Liver (tissue), 3 donors: ENCODE measurements around the gene PCYOX1L.

Experiments
- CTCF ChIP-seq: fragments of 150-350 bp; IDR thresholded peaks from 2 replicates; pipeline ENCODE4 v1.5.1; 2017; ENCODE audit warnings: improper control_type of control experiment, low read depth, low read length; ENCODE audit not compliant: missing input control
- HNF4G ChIP-seq: IDR thresholded peaks from 2 replicates; pipeline ENCODE4 v1.6.1; 2016; ENCODE audit warnings: antibody characterized with exemption
- JUND ChIP-seq, 2 donors: IDR thresholded peaks; 2 replicates each; pipeline ENCODE4 v1.6.1; 2016; ENCODE audit warnings: antibody characterized with exemption in 2 of 2
- RAD21 ChIP-seq, 2 donors: IDR thresholded peaks; 2 replicates each; pipeline ENCODE4 v1.6.1; 2016; ENCODE audit warnings: antibody characterized with exemption in 2 of 2, mild to moderate bottlenecking in 2 of 2
- RXRA ChIP-seq, 2 donors: IDR thresholded peaks; 2 replicates each; pipeline ENCODE4 v1.6.1; 2017 to 2018; ENCODE audit warnings: antibody characterized with exemption in 2 of 2, mild to moderate bottlenecking in 1 of 2
- SP1 ChIP-seq: IDR thresholded peaks from 2 replicates; pipeline ENCODE4 v1.6.1; 2018; ENCODE audit warnings: antibody characterized with exemption, mild to moderate bottlenecking
- TAF1 ChIP-seq: conservative IDR thresholded peaks from 2 replicates; pipeline ENCODE4 v1.6.1; 2016; ENCODE audit warnings: antibody characterized with exemption, mild to moderate bottlenecking
- YY1 ChIP-seq: IDR thresholded peaks from 2 replicates; pipeline ENCODE4 v1.6.1; 2016; ENCODE audit warnings: antibody characterized with exemption, mild to moderate bottlenecking
- TF ChIP-seq, protein P1 (sequence below): IDR thresholded peaks from 2 replicates; pipeline ENCODE4 v1.6.1; 2016; ENCODE audit warnings: antibody characterized with exemption, mild to moderate bottlenecking
- TF ChIP-seq, protein P2 (sequence below): IDR thresholded peaks from 2 replicates; pipeline ENCODE4 v1.6.1; 2016; ENCODE audit warnings: antibody characterized with exemption
- TF ChIP-seq, protein P3 (sequence below): IDR thresholded peaks from 2 replicates; pipeline ENCODE4 v1.6.1; 2016; ENCODE audit warnings: antibody characterized with exemption
- TF ChIP-seq, protein P4 (sequence below): IDR thresholded peaks from 2 replicates; pipeline ENCODE4 v1.6.1; 2016; ENCODE audit warnings: antibody characterized with exemption
- donor health status: healthy.
- donor health status: healthy.

DNA sequence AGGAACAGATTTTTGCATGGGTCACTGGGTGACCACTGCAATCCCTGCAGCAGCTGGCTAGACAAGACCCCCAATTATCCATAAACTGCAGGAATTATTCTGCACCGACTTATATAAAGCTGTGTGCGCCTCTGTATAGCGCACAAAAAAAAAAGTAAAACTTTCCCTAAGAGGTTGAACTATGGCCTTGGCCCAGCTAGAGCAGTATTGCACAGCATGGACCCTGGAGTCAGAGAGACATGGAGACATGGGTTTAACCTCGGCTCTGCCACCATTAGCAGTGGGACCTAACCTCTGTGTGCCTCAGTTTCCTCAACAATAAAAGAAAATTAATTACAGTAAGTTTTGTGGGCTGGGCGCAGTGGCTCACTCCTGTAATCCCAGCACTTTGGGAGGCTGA lies 29.7 kb upstream of the PCYOX1L start:
- TF ChIP-seq CTCF (no peak), JUND (IDR thresholded peaks at IDR 0.05) (no peak), YY1 (no peak), RAD21 (IDR thresholded peaks at IDR 0.05) (no peak), RXRA (IDR thresholded peaks at IDR 0.05) (no peak), HNF4G (no peak), SP1 (no peak), TAF1 (no peak)
- TF ChIP-seq, protein P1, sequence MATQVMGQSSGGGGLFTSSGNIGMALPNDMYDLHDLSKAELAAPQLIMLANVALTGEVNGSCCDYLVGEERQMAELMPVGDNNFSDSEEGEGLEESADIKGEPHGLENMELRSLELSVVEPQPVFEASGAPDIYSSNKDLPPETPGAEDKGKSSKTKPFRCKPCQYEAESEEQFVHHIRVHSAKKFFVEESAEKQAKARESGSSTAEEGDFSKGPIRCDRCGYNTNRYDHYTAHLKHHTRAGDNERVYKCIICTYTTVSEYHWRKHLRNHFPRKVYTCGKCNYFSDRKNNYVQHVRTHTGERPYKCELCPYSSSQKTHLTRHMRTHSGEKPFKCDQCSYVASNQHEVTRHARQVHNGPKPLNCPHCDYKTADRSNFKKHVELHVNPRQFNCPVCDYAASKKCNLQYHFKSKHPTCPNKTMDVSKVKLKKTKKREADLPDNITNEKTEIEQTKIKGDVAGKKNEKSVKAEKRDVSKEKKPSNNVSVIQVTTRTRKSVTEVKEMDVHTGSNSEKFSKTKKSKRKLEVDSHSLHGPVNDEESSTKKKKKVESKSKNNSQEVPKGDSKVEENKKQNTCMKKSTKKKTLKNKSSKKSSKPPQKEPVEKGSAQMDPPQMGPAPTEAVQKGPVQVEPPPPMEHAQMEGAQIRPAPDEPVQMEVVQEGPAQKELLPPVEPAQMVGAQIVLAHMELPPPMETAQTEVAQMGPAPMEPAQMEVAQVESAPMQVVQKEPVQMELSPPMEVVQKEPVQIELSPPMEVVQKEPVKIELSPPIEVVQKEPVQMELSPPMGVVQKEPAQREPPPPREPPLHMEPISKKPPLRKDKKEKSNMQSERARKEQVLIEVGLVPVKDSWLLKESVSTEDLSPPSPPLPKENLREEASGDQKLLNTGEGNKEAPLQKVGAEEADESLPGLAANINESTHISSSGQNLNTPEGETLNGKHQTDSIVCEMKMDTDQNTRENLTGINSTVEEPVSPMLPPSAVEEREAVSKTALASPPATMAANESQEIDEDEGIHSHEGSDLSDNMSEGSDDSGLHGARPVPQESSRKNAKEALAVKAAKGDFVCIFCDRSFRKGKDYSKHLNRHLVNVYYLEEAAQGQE: no peak
- TF ChIP-seq, protein P2, sequence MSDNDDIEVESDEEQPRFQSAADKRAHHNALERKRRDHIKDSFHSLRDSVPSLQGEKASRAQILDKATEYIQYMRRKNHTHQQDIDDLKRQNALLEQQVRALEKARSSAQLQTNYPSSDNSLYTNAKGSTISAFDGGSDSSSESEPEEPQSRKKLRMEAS: no peak
- TF ChIP-seq, protein P3, sequence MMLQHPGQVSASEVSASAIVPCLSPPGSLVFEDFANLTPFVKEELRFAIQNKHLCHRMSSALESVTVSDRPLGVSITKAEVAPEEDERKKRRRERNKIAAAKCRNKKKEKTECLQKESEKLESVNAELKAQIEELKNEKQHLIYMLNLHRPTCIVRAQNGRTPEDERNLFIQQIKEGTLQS: no peak
- TF ChIP-seq, protein P4, sequence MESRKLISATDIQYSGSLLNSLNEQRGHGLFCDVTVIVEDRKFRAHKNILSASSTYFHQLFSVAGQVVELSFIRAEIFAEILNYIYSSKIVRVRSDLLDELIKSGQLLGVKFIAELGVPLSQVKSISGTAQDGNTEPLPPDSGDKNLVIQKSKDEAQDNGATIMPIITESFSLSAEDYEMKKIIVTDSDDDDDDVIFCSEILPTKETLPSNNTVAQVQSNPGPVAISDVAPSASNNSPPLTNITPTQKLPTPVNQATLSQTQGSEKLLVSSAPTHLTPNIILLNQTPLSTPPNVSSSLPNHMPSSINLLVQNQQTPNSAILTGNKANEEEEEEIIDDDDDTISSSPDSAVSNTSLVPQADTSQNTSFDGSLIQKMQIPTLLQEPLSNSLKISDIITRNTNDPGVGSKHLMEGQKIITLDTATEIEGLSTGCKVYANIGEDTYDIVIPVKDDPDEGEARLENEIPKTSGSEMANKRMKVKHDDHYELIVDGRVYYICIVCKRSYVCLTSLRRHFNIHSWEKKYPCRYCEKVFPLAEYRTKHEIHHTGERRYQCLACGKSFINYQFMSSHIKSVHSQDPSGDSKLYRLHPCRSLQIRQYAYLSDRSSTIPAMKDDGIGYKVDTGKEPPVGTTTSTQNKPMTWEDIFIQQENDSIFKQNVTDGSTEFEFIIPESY: no peak
